WTC11 (cell line): ENCODE results near the gene MST1R.

Experiments used
- NR2C2 ChIP-seq: sonication (generic); formaldehyde crosslinking; IDR thresholded peaks from 2 replicates; pipeline ENCODE4 v1.8.0; 2022; ENCODE audit warnings: mild to moderate bottlenecking, missing genetic modification reagents
- ZNF416 ChIP-seq: fragments of 250-450 bp; sonication (Bioruptor Pico); IDR thresholded peaks from 2 replicates; pipeline ENCODE4 v1.9.0; 2021; ENCODE audit warnings: mild to moderate bottlenecking, inconsistent platforms
- TF ChIP-seq, protein P1 (sequence below): fragments of 200-600 bp; IDR thresholded peaks from 2 replicates; pipeline ENCODE4 v1.8.0; 2022; ENCODE audit warnings: antibody characterized with exemption
- TF ChIP-seq, protein P2 (sequence below): sonication (generic); formaldehyde crosslinking; IDR thresholded peaks from 2 replicates; pipeline ENCODE4 v1.8.0; 2022; ENCODE audit warnings: mild to moderate bottlenecking, missing genetic modification reagents

DNA sequence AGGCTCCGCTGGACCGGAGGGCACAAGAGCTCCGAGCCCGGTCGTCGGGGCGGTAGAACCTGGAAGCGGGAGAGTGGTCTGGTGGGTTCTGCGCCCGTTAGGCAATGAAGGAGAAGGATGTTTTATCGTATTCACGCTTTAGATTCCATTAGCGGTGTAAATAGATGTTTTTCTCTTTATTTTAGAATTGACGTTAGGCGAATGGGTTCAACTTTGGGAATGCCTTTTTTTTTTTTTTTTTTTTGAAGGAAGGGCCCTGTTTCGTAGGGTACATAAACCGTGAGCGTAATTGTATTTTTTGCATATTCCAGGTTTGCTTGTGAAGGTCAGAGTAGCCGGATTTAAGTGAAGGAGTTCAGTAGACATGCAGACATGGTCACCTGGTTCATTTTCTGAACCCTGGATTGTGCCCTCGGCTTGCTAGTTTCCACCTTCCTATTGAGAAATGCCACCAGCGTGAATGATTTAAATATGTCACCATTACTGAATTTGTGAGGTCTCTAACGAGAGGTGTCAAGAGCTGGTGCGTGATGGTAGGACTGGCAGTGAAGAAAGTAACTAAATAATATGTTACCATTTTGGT is 37.1 kb upstream of the MST1R start:
- no peak for TF ChIP-seq ZNF416 (CRISPR knock-in tag)
- no peak for TF ChIP-seq NR2C2
- TF ChIP-seq, protein P1, sequence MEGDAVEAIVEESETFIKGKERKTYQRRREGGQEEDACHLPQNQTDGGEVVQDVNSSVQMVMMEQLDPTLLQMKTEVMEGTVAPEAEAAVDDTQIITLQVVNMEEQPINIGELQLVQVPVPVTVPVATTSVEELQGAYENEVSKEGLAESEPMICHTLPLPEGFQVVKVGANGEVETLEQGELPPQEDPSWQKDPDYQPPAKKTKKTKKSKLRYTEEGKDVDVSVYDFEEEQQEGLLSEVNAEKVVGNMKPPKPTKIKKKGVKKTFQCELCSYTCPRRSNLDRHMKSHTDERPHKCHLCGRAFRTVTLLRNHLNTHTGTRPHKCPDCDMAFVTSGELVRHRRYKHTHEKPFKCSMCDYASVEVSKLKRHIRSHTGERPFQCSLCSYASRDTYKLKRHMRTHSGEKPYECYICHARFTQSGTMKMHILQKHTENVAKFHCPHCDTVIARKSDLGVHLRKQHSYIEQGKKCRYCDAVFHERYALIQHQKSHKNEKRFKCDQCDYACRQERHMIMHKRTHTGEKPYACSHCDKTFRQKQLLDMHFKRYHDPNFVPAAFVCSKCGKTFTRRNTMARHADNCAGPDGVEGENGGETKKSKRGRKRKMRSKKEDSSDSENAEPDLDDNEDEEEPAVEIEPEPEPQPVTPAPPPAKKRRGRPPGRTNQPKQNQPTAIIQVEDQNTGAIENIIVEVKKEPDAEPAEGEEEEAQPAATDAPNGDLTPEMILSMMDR = no peak
- TF ChIP-seq, protein P2, sequence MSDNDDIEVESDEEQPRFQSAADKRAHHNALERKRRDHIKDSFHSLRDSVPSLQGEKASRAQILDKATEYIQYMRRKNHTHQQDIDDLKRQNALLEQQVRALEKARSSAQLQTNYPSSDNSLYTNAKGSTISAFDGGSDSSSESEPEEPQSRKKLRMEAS = no peak
